Ureter (tissue), 1 donor: ENCODE measurements around the gene TRIP6. TPM values are rescaled to one million over a fixed set of nuclear protein-coding genes. Genes with fewer than 3 reads are reported as not detected.
"Not testable (repeated sequence)": the region's sequence is repeated elsewhere in the genome, so short reads cannot be mapped to it uniquely, and the experiment has no call there.

ENCODE experiments used
- DNase-seq: peaks from one replicate; pipeline ENCODE4 v3.0.0-alpha.2; 2020; ENCODE audit warnings: low spot score
- total RNA-seq: library from RNA; stranded (reverse); gene quantifications from one replicate; pipeline ENCODE4 v1.2.4, GENCODE V29; 2023
- donor health status: DM: yes; HTN: yes; CAD: no.

Gene TRIP6
- total RNA-seq, 1 donor from 2014 or later, result 120 TPM

GRCh38 chr7:100890653-100891567, 23.7 kb downstream of the TRIP6 start:
- peak; percentile 57 for DNase-seq

GRCh38 chr7:100891568-100892247, 24.5 kb downstream of the TRIP6 start:
- DNase-seq, result no peak

DNA sequence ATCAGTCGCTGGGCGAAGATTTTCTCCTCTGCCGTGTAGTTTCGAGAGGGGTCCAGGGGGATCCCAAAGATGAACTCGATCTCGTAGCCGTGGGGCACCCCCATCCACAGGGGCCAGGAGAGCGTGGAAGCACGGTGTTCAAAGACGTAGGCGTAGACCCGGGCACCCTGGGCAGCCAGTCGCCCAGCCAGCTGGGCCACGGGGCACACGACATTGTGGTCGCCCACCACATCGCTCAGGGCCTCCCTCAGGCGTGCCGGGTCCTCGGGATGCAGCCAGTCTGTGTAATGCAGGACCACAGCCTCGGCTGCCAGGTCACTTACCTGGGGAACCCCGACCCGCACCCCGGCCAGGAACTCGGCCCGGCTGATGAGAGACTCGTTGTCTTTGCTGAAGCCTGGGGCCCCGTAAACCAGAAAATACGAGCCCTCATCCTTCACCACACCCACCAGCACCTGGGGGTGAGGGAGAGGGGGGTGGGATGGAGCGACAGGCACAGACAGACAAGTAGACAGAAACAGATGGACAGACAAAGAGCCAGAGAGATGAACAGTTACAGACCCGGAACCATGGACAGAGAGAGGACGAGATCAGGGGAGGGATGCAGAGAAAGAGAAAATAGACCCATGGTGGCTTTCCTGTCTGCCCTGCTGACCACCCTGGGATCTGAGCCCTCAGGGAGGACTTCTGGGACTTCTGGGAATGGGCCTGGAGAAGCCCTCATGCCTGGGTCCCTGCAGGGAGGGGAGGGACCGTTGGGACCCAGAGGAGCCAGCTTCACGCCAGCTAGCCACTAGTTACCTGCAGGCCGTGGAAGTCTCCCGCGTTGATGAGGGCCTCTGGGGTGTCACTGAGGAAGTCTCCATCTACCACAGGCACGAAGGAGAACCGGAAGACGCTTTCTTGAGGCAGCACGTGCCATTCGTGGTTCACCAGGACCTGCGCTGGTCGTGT, 25.5 kb downstream of the TRIP6 start:
- DNase-seq, result peak; percentile 50

- no peak for DNase-seq
Observed at GRCh38 chr7:100893318-100893895, 26.2 kb downstream of the TRIP6 start.

GRCh38 chr7:100893910-100894721, 26.9 kb downstream of the TRIP6 start:
- DNase-seq, result no peak

- DNase-seq, result peak; percentile 63
Observed at GRCh38 chr7:100894860-100895700, 27.9 kb downstream of the TRIP6 start.

- no peak for DNase-seq
Observed at GRCh38 chr7:100895701-100895955, 28.4 kb downstream of the TRIP6 start, which contains the start of gene ACHE. ACHE (minus strand) TSS chr7:100895888; CDS start chr7:100894232, 1,656 bp downstream.

- peak; percentile 49 for DNase-seq
Observed at GRCh38 chr7:100895956-100896731, 29.0 kb downstream of the TRIP6 start.

DNA sequence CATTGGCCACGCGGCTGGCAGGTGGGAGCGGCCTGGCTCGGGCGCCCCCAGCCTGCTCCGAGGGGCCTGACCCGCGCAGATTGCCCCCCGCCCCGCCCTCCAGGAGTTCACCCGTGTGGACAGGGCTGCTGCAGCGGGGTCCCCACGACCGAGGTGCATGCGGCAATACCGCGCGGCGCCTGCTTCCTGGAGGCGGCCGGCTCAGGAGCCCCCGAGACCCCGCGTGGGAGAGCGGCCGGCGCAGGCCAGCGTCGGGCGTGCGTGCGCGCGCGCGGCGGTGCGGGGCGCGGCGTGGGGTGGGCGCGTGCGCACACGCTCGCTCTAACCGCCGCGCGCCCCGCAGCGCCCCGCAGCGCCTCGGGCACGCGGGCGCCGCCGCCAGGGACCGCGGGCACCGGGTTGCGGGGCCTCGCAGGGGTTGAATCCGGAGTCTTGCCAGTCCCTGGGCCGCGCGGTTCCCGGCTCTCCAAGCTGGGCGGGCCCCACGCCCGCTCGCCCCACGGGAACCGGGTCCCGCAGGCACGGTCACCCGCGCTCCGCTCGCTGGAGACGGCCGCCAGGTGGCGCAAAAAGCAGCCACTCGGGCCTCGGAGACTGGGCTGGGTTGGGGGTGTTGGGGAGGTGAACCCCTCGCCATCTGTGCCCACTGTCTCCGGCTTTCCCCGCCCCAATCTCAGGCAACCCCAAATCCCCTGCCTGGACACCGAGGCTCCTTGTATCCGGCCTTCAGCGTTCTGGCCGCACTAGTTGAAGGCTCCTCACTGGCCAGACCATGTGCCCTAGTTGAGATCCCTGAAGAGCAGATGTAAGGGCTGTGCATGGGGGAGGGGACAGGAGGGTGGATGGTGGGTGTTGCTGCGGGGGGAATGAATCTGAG, 29.8 kb downstream of the TRIP6 start:
- DNase-seq, result peak; percentile 64

DNA sequence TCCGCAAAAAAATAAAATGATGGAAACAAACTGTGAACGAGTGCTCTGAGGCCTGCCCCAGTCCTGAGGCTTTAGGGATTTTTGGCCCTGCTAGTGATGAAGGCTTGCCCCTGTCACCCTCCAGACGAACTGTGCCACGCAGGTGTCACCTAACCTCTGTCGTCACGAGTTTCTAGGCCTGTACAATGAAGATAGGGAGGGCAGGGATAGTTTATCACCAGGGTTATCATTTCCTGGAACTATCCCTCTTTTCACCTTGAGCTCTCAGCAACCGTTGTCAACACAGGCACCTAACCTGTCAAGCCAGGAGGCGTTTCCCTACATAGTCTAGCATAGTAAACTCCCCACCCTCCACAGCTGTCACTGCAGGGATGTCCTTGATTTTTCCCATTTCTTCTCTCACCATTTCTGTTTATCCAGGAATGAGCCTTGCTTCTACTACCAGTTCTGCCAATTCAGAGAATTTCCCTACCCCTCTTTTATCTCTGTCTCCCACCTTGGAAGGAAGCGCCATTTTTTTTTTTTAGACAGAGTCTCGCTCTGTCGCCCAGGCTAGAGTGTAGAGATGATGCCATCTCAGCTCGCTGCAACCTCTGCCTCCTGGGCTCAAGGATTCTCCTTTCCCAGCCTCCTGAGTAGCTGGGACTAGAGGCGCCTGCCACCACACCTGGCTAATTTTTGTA, 30.7 kb downstream of the TRIP6 start:
- no peak for DNase-seq

DNA sequence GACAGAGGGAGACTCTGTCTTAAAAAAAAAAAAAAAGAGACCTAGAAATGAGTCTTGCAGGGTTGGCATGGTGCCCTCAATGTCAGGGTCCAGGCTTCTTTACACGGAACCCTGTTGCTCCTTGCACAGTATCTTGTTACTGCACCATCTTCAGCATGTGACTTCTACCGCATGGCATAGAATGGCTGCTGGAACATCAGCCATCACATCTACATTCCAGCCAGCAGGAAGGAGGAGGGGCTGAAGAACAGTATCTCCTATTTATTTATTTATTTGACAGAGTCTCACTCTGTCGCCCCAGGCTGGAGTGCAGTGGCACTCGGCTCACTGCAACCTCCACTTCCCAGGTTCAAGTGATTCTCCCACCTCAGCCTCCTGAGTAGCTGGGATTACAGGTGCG, 32.2 kb downstream of the TRIP6 start:
- no peak for DNase-seq

DNA sequence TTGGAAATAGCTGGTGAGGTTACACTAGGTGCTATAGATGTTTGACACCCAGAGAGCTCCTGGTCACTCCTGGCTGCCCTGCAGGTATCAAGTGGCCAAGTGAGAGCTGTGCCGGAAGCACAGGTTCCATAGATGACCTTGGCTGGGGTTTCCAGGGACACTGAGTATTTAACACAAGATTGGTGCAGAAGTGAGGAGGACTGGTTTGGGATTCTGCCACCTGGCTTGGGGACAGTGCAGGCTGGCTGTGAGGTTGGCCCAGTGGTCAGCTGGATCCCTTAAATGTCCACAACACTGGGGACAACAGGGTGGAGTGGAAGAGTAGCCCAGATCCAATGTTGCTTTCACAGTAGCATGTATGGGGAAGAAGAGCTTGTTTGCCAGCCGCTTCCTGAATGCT, 33.8 kb downstream of the TRIP6 start:
- no peak for DNase-seq

DNA sequence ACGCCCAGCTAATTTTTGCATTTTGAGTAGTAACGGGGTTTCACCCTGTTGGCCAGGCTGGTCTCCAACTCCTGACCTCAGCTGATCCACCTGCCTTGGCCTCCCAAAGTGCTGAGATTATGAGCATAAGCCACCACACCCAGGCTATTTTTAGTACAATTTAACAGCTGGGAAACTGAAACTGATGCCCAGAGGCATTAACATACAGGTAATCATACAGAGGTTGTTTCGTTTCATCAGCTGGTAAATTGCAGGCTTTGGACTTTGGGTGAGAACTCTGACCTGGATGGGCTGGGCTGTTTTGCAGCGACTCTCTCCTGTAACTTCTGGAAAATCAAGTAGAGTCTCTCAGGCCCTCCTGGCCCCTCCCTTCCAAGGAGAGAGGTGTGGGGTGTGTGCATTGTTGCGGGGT, 34.7 kb downstream of the TRIP6 start:
- DNase-seq, result no peak

GRCh38 chr7:100902638-100903037, 35.5 kb downstream of the TRIP6 start:
- DNase-seq, result no peak

- DNase-seq, result no peak
Observed at GRCh38 chr7:100908512-100908911, 41.3 kb downstream of the TRIP6 start.

- DNase-seq, result not testable (repeated sequence)
Observed at GRCh38 chr7:100910443-100910842, 43.3 kb downstream of the TRIP6 start.

GRCh38 chr7:100911484-100911883, 44.3 kb downstream of the TRIP6 start:
- DNase-seq, result no peak
